Right cardiac atrium (tissue), 5 donors: ENCODE measurements around the gene CROCC2. TPM values are rescaled to one million over a fixed set of nuclear protein-coding genes. Genes with fewer than 3 reads are reported as not detected.

Source experiments
- ATAC-seq, 2 donors: fragments of 200-7000 bp; cut with Tn5 transposase; one replicate each; pipeline versions ENCODE4 v1.8.0 to v1.9.1; 2020; ENCODE audit warnings: moderate library complexity in 2 of 2, mild to moderate bottlenecking in 1 of 2
- DNase-seq, 3 donors: peaks; one replicate each; pipeline ENCODE4 v3.0.0-alpha.2; 2020
- H3K27ac ChIP-seq: one replicate; pipeline ENCODE4 v1.5.1; 2013; ENCODE audit warnings: mild to moderate bottlenecking, low read length, control low read depth, moderate library complexity
- H3K27me3 ChIP-seq: one replicate; pipeline ENCODE4 v1.6.1; 2013; ENCODE audit not compliant: control insufficient read depth, insufficient read depth
- H3K4me1 ChIP-seq: one replicate; pipeline ENCODE4 v1.6.1; 2013; ENCODE audit warnings: low read length; ENCODE audit not compliant: control insufficient read depth, insufficient read depth
- H3K4me3 ChIP-seq: one replicate; pipeline ENCODE4 v1.5.1; 2013; ENCODE audit warnings: low read length, control low read depth
- H3K9me3 ChIP-seq: one replicate; pipeline ENCODE4 v1.6.1; 2013; ENCODE audit warnings: low read length; ENCODE audit not compliant: control insufficient read depth
- whole genome bisulfite sequencing: extraction: QIAGEN DNeasy Blood & Tissue Kit; methylation state at CpG from one replicate; pipeline ENCODE4 v1.1.7; 2013; 5-methylcytosine and 5-hydroxymethylcytosine counted together
- intact Hi-C, 4 donors: fragments of 100-400 bp; cut with DNase I; formaldehyde crosslinking; loops; one replicate each; pipeline versions ENCODE4 v1.11.0 to v1.14.0; 2022 to 2023
- polyA plus RNA-seq: library from polyadenylated mRNA; stranded (reverse); fragments of 200-250 nt; gene quantifications from one replicate; pipeline ENCODE4 v1.2.3, GENCODE V29; 2013
- total RNA-seq, 4 donors: library from RNA; stranded (reverse); fragmentation: NEBNext Ultra II Directional; extraction: Animal tissue kit (Norgen Biotek cat#: 25700); gene quantifications; one replicate each; pipeline ENCODE4 v1.2.1, GENCODE V29; 2021
- donor health status: healthy with polysubstance abuse.
- donor health status: DM: no; HTN: yes; CAD: no.
- donor health status: DM: no; HTN: no; CAD: no.
- donor health status: DM: no; HTN: yes; CAD: no; lungs with severe emphysema.
- donor health status: DM: yes; HTN: yes; CAD: no.

The CROCC2 gene
- total and polyA plus RNA-seq, 5 donors, result 0.03 TPM; not detected in 4

DNA sequence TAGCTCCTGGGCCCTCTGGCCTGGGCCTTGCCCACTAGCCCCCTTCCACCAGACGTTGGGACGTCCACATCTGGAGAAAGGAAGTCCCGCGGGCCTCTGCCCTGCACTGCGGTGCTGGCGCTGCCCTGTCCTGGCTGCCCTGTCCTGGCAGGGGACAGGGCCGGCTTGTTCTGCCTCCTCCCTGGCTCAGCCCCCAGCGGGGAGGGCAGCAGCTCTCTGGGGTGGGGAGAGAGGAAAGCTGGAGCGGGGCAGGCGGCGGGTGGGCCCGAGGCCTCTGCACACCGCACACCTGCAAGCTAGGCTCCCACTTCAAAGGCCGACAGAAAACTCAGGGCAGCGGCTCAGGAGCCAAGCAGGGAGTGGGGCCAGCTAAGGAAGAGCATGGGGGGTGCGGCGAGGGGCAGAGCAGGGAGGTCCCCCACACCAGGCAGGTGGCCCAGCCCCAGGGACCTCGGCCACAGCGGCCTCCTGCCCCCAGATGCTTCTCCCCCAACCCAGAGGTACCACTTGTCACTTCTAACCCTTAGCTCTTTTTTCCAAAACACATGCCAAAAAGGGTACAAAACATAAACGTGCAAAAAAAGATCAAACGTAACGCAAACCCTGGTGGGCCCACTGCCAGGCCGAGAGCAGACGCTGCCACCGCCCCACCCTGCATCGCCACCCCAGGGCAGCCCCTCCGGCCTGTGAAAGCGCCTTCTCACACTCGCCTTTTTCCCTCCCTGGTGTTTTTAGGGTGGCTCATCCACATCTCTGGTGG is 105.8 kb downstream of the CROCC2 start:
- Histone ChIP-seq H3K4me3 (no peak overlapping the region), H3K27me3 (no peaks in the 10 kb centered on the region), H3K27ac (no peak overlapping the region), H3K4me1 (no peaks in the 10 kb centered on the region), H3K9me3 (no peaks in the 10 kb centered on the region)
- WGBS, result 72% methylated on average over 29 of the region's 29 CpGs
- ATAC-seq (no peak), DNase-seq (peak in 2 of 3 donors; percentile 43 to 47)
- intact Hi-C loops, result no loop called here

DNA sequence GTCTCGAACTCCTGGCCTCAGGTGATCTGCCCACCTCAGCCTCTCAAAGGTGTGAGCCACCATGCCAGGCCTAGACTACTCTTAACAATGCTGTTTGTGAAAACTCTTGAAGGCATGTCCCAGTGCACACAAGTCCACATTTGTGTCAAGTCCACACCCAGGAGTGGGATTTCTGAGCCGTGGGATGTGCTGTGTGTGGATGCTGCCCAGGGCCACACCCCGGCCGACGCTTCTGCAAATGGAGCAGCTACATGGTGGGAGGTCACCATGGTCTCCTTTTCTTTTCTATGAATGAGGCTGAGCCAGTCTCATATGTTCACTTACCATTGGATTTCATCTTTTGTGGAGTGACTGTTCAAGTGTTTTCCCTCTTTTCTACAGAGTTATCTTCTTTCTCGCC is 108.1 kb downstream of the CROCC2 start:
- H3K4me1 ChIP-seq, result no peaks in the 10 kb centered on the region
- no peaks in the 10 kb centered on the region for H3K27me3 ChIP-seq
- no peak overlapping the region for H3K27ac ChIP-seq
- ATAC-seq (no peak), DNase-seq (no peak)
- no peak overlapping the region for H3K4me3 ChIP-seq
- WGBS, result 94% methylated on average over 6 of the region's 6 CpGs
- H3K9me3 ChIP-seq, result no peaks in the 10 kb centered on the region
- intact Hi-C loops, result no loop called here

DNA sequence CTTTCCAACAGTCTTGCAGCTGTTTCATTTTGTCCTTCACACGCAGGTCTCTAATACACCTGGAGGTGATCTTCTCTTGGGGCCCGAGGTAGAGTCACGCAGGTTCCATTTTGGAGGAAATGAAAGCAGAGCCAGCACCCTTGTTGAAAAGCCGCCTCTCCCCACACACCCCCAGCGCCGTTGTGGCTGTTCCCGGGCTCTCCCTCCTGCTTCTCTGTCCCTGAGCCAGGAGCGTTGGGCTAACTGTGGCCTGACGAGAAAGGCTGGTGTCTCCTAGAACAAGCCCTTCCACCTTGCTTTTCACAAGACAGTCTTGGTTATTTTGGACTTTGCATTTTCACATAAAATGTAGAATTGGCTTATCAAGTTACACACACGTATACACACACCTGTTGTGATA is 108.6 kb downstream of the CROCC2 start:
- 88% methylated on average over 10 of the region's 10 CpGs for WGBS

DNA sequence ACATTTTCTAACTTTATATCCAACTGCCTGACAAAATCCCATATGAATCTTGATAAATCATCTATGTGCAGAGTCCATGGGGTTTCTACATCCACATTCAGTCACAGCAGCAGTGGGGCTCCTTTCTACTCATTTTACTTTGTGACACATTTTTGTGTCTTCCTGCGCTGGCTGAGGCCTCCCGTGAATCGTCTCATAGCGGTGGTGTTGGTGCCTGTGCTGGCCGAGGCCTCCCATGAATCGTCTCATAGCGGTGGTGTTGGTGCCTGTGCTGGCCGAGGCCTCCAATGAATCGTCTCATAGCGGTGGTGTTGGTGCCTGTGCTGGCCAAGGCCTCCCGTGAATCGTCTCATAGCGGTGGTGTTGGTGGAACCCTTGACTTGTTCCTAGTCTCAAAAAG is 109.3 kb downstream of the CROCC2 start:
- ATAC-seq (no peak), DNase-seq (peak in 1 of 3 donors; percentile 24)
- intact Hi-C loops, result no loop called here
- Histone ChIP-seq H3K4me1 (no peaks in the 10 kb centered on the region), H3K4me3 (no peak overlapping the region), H3K27ac (no peak overlapping the region), H3K27me3 (no peaks in the 10 kb centered on the region), H3K9me3 (no peaks in the 10 kb centered on the region)
- 92% methylated on average over 13 of the region's 13 CpGs for WGBS

More for the DNA sequence above, 108.6 kb downstream of the CROCC2 start:
- Histone ChIP-seq H3K4me1 (no peaks in the 10 kb centered on the region), H3K27ac (no peak overlapping the region), H3K27me3 (no peaks in the 10 kb centered on the region), H3K4me3 (no peak overlapping the region), H3K9me3 (no peaks in the 10 kb centered on the region)
- intact Hi-C loops, result no loop called here
- ATAC-seq, result no peak
- DNase-seq, result no peak

DNA sequence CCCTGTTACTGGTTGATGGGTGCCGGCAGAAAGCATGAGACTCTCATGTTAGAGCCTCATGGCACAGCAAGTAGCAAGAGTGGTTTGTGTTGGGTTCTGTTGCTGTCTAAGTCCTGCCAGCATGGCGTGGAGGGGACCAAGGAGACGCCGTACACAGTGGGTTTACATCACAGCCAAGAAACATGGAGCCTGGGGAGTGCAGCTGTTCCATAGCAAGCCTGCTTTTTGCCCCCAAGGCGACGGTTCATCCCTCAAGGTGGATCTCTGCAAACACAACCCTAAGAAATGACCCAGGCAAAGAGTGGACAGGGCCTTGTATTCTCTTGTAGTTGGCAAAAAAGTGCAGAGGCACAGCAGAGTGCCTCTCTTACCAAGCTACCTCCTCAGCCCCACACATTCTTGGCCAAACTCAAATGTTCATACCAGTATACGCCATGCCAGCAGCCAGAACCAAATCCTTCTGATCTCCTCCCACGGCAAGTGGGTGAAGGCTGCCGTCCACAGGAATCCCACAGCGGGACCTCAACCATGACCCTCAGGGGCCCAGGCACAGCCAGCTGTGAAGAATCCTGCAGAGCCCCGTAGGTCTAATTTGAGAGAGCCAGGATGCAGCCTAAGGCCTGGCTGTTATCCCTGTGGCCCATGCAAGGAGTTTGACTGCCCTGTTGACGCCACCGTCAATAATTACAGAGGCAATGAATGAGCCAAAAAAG is 111.2 kb downstream of the CROCC2 start:
- Histone ChIP-seq H3K27me3 (no peaks in the 10 kb centered on the region), H3K9me3 (no peaks in the 10 kb centered on the region), H3K4me3 (no peak overlapping the region), H3K4me1 (no peaks in the 10 kb centered on the region), H3K27ac (no peak overlapping the region)
- DNase-seq, result no peak
- ATAC-seq, result no peak
- WGBS, result 91% methylated on average over 13 of the region's 13 CpGs
- intact Hi-C loops, result no loop called here

DNA sequence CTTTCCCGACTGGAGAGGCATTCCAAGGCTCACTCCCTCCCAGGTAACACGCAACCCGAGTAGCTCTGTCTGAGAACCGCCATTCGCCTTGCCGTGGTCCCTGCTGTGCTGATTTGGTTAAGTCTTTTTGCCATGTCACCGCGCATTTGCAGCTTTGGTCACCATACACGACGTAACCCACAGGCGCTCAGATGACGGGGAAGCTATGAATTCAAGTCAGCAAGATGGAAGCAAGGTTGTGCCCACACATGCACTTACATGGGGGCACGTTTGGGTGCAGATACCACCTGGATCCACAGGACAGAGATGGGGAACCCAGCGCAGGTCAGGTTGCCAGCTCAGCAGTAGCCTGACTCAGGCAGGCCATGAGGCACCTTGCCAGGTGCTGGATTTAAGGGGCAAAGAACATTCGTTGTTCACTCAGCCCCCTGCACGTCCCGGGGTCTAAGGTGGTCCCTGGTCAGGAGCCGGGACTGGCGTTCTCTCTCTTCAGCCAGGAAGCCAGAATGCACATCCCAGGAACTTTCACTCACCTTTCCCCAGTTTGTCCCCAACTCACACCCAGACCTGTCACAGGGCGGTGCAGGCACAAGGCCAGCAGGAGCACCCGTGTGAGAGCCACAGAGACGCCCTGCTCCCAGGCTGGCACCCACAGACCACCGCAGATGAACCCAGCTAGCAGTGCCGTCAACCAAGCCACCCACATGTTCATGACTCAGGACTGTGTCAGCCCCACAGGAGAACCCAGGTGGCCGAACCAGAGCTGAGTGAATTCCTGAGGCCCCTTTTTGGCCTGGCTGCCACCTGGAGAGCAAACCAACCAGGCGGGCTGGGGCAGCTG is 112.1 kb downstream of the CROCC2 start:
- H3K27me3 ChIP-seq, result no peaks in the 10 kb centered on the region
- no peaks in the 10 kb centered on the region for H3K9me3 ChIP-seq
- no peak for ATAC-seq
- no peak overlapping the region for H3K27ac ChIP-seq
- 90% methylated on average over 26 of the region's 26 CpGs for whole genome bisulfite sequencing
- peak in 1 of 3 donors; percentile 35 for DNase-seq
- H3K4me1 ChIP-seq, result no peaks in the 10 kb centered on the region
- intact Hi-C loops, result no loop called here
- no peak overlapping the region for H3K4me3 ChIP-seq

DNA sequence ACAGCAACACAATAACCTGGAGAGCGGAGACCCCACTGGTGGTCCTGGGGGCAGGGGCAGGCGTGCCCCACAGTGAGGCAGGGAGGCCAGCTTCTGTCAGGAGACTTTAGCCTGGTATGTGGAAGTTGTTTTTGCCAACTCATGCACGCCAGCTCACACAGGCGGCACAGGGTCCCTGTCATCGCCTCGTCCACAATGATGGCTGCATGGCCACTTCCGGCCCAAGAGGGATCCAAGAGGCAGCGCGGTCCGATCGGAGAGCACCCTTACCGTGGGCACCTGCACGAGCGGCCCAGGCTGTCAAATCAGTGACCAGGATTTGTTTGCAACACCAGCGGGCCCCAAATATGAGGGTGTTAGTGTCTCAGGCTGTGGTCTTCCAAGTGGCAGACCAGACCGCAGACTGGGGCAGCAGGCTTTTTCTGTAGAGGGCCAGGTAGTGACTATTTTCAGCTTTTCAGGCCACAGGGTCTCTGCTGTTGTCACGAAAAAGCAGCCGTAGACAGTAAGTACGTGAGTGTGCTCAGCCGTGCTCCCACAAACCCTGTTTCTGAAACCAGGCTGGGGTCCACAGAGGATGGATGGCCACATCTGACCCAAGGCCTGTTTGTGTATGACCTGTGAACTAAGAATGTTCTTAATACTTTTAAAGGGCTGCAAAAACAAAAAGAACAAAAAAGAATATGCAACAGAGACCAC is 113.5 kb downstream of the CROCC2 start:
- no peak overlapping the region for H3K4me3 ChIP-seq
- peak in 1 of 3 donors; percentile 33 for DNase-seq
- H3K9me3 ChIP-seq, result no peaks in the 10 kb centered on the region
- no peak for ATAC-seq
- no peaks in the 10 kb centered on the region for H3K27me3 ChIP-seq
- WGBS, result 95% methylated on average over 20 of the region's 20 CpGs
- no peak overlapping the region for H3K27ac ChIP-seq
- no peaks in the 10 kb centered on the region for H3K4me1 ChIP-seq
- intact Hi-C loops, result no loop called here

DNA sequence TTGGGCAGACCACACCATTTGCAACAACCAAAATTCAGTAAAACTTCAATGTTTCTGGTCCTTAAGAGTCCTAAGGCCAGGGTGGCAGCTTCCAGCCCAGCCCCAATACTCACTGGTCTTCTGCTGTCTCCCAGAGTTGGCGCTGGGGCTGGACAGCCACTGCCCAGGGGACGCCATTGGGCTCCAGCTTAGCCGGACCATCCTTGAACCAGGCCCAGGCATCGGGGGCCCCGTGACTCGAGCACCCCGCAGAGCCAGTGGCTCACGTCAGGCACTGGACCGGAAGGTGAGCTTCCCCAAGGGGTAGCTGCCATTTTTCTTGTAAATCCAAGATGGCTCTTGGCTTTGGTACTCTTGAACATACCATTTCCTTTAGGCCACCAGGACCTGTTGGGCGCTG is 114.1 kb downstream of the CROCC2 start:
- H3K9me3 ChIP-seq, result no peaks in the 10 kb centered on the region
- ATAC-seq (no peak), DNase-seq (peak in 1 of 3 donors; percentile 28)
- H3K27ac ChIP-seq, result no peak overlapping the region
- no peaks in the 10 kb centered on the region for H3K27me3 ChIP-seq
- H3K4me3 ChIP-seq, result no peak overlapping the region
- H3K4me1 ChIP-seq, result no peaks in the 10 kb centered on the region
- WGBS, result 95% methylated on average over 10 of the region's 10 CpGs
- intact Hi-C loops, result no loop called here

DNA sequence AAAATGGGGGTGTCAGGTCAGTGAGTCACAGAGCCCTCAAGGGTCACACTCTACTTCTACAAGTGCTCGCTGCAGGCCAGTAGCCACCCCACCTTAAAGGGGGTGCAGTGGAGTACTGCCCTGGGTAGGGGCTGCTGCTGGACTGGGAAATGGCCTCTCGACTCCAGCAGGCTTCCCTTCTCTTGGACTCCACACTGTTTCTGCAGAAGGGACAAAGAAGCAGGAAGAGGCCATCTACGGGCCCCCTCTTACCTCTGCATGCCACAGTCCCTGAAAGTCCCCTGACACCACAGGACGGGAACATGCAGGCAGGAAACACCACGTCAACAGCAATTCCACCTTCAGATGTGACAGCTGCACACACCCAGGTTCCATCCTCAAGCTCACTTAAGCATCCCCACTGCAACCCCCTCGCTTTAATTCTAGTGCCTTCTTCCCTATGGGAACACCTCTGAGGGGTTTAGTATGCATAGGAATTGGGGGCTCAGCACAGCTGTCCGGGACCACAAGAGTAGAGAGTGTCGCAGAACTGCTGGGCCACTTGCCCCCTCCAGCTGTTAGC is 114.6 kb downstream of the CROCC2 start:
- no peak for DNase-seq
- ATAC-seq, result peak in 1 of 2 donors; percentile 37
- H3K27ac ChIP-seq, result no peak overlapping the region
- H3K4me3 ChIP-seq, result no peak overlapping the region
- H3K9me3 ChIP-seq, result no peaks in the 10 kb centered on the region
- intact Hi-C loops, result no loop called here
- WGBS, result 83% methylated on average over 8 of the region's 8 CpGs
- H3K27me3 ChIP-seq, result no peaks in the 10 kb centered on the region
- no peaks in the 10 kb centered on the region for H3K4me1 ChIP-seq

DNA sequence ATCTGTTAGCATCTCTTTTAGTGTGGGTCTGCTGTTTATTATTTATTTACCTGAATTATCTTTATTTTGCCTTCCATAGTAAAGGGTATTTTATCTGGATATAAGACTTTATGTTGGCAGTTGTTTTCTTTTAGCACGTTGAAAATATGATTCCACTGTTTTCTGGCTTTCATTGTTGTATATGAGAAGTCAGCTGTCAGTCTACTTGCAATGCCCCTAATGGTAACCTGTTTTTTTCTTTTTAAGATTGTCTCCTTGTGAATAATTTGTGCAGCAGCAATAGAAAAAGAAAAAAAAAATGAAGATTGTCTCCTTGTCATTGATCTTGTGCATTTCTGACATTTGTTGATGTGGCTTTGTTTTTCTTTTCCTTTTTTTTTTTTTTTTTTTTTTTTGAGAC is 119.5 kb downstream of the CROCC2 start:
- H3K27ac ChIP-seq, result no peak overlapping the region
- ATAC-seq, result no peak
- WGBS, result 62% methylated on average over 1 of the region's 1 CpG

More for the DNA sequence above, 119.5 kb downstream of the CROCC2 start:
- Histone ChIP-seq H3K9me3 (no peaks in the 10 kb centered on the region), H3K4me1 (no peaks in the 10 kb centered on the region), H3K4me3 (no peak overlapping the region), H3K27me3 (no peaks in the 10 kb centered on the region)
- intact Hi-C loops, result no loop called here
- DNase-seq, result no peak
